OCI-LY3 (cell line): ENCODE results near the gene VIPR2.

Source experiments
- CTCF ChIP-seq: fragments of 200-600, 300-600 bp; sonication (generic); IDR thresholded peaks from 2 replicates; pipeline ENCODE4 v1.5.1; 2014; ENCODE audit warnings: antibody characterized with exemption, low read length, low read depth
- EZH2phosphoT487 ChIP-seq: fragments of 200-600 bp; shearing (Covaris generic); IDR thresholded peaks from 2 replicates; pipeline ENCODE4 v1.6.1; 2018; ENCODE audit warnings: antibody characterized with exemption, mixed run types, low read depth

GRCh38 chr7:159142730-159143129 is 1.9 kb downstream of the VIPR2 start:
- no peak for TF ChIP-seq CTCF
- TF ChIP-seq EZH2phosphoT487 = no peak
